ENCODE results near the gene AQR. TPM values are rescaled to one million over a fixed set of nuclear protein-coding genes. Genes with fewer than 3 reads are reported as not detected.
"Not testable (repeated sequence)": the region's sequence is repeated elsewhere in the genome, so short reads cannot be mapped to it uniquely, and the experiment has no call there.

Gene AQR
- total RNA-seq, 1 donor from 2014 or later = 46.6 TPM

DNA sequence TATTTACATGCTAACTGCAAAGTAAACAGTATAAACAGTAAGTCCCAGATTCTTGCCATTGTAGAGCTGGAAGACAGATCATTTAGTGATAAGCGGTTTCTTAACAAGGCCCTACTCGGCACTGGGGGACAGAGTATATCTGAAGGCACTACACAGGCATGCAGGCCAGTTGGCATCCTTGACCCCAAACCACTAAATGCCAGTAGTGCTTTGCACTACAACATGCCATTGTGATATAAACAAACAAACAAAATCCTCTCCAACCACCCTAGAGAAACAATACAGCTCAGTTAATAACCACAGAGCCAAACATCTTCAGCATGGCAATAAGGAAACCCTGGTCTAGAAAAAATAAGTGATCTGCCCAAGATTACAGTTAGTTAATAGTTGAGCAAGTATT lies 5.3 kb downstream of the AQR start:
- intact Hi-C loops (cut with micrococcal nuclease) = no loop called here

DNA sequence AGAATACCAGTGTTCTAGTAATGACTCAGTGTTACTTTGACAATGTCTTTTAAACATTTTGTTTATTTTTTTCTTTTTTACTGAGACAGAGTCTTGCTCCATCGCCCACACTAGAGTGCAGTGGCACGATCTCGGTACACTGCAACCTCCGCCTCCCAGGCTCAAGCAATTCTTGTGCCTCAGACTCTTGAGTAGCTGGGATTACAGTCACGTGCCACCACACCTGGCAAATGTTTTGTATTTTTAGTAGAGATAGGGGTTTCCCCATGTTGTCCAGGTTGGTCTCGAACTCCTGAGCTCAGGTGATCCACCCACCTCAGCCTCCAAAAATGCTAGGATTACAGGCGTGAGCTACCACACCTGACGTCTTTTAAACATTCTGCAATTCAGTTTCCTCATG lies 15.7 kb downstream of the AQR start:
- intact Hi-C loops (cut with micrococcal nuclease) = no loop called here

DNA sequence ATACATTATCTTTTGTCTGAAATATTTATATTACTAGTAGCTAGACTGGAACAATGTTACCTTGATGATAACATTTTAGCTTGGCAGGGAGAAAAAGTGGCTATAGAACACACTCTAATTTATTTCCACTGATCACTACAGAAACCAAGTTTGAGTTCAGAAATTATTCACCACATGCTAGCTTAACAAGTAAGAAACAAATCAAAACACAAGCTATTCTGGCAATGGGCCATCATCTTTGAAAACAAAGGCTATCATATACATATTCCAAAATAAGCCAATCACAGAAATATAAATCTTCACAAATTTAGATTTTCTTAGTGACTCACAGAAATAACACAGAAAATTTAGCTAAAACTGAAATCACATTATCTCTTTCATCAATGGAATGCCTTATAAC lies 17.1 kb downstream of the AQR start:
- intact Hi-C loops (cut with micrococcal nuclease) = no loop called here

DNA sequence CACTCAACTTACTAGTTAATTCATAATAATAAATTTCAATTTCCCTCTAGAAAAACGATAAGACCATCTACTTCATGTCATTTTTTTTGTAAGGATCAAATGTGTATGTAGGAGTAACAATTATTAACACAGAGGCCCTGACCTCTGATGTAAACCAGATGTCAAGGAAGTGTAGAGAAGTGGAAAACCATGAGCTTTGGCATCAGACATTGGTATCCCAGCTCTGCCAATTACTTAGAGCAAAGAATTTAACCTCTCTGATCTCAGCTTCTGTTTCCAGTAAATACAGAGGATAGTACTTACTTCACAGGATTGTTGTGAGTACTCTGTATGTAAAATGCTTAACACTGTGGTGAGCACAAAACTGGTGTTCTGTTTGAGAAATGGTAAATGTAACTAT lies 17.5 kb downstream of the AQR start:
- intact Hi-C loops (cut with micrococcal nuclease) = no loop called here

DNA sequence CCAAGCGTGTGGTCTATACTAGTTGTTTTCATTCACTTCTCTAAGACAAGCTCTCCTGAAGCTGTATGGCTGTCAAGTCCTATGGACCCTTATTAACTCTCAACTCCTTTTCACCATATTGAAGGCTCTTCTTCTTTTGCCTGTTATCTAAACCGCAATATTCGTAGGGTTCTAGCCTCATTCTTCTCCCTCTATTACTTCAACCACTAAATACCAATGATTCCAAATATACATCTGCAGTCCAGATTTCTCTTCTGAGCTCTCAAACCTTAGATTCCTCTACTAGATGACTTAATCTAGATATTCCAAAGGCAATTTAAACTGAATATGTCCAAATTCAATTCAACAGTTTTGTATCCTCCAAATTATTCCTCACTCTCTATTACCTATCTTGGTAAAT lies 24.6 kb downstream of the AQR start:
- intact Hi-C loops (cut with micrococcal nuclease) = no loop called here

DNA sequence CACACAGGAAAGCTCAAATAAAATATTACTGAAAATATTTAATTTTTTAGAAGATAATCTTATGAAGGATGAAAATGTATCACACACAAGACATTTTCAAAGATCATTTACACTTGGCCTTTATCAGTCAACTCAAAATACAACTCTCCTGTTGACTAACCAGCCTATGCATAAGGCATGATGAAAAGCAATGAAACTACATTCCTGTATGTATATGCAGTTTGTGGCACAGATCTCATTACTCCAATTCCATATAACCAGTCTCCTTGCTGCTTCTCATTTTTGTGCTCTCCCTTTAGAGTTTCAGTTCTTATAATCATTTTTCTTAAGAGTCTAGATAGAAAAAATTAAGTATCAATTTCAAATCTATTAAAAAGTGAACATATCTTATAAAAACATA lies 25.8 kb downstream of the AQR start:
- intact Hi-C loops (cut with micrococcal nuclease) = no loop called here

DNA sequence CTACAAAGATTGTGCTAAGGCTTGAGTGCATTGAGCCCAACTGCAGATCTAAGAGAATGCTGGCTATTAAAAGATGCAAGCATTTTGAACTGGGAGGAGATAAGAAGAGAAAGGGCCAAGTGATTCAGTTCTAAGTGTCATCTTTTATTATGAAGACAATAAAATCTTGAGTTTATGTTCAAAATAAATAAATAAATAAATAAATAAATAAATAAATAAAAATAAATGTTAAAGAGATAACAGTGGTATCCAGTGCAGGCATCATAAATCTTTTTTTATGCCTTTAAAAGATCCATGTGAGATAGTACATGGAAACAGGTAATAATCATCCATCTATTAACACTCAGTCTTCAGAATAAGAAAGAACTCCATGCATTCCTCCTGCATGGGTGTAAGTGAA lies 26.3 kb downstream of the AQR start:
- intact Hi-C loops (cut with micrococcal nuclease) = not testable (repeated sequence)

DNA sequence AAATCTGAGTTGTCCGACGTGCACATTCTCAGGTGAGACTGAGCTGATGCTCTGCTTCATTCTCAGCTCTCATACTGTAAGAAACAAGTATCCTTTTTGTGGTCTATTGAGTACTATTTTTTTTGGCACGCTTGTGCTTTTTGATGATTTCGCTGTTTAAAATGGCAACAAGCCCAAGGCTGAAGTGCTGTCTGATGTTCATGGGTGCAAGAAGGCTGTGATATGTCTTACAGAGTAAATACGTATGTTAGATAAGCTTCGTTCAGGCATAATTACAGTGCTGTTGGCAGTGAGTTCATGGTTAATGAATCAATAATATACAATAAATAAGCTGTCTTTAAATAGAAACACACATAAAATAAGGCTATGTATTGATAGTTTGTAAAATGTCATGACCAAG lies 27.2 kb downstream of the AQR start:
- intact Hi-C loops (cut with micrococcal nuclease) = no loop called here

DNA sequence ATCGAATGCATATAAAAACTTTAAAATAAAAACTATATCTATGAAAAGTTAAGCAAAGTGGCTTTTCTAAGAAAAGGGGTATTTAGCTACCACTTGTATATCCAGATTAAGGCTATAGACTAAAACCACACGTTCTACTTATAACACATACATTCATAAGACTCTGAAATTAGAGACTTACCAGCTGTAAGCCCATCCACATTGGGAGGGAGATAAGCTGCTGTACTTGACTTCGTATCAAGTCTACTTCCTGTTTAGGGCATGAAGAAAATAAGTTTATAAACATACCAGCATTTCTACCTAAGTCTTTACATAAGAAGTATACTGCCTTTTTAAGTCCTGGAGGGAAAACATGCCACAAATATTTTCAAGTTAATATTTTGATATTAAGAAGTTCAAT lies 27.7 kb downstream of the AQR start:
- intact Hi-C loops (cut with micrococcal nuclease) = no loop called here

DNA sequence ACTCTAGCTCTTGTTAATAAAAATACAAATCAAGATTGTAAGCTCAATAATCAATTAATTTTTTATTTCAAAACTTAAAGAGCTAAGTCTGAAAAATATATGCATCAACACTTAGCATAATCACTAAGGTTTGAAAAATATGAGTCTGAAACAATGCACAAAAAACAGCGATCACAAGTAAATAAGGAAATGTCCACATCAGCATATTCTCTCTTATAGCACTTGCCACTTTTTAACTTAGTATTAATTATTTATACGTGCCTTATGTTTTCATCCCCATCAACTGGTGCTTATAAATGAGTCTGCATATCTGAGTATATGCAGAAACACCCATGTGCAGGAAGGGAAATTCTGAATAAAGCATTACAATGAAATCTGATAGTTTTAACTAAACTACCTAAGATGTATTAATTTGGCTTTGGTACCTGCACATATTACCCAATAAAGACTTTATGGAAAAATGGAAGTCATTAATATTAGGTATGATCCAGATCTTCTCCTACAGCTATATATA lies 28.3 kb downstream of the AQR start:
- intact Hi-C loops (cut with micrococcal nuclease) = no loop called here

DNA sequence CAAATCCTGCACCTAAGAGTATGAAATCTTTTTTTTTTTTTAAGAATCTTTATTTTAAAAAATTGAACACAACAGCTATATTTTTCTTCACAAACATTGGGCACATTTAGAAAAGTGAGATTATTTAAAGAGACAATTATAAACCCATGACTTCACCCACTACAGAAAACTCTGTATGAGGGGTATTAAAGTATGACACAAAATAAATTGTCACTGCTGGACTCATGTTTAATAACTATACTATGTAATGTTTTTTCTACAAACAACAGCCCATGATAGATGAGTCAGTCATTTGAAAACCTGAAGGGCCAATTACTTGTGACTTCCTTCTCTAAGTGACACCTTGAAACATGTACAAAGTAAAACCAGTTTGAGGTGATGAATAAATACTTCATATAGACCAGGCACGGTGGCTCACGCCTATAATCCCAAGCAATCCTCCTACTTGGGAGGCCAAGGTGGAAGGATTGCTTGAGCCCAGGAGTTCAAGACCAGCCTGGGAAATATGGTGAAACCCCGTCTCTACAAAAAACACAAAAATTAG lies 36.0 kb downstream of the AQR start:
- intact Hi-C loops (cut with micrococcal nuclease) = loop anchor here (10.0 kb wide), 1 partner anchor 49 kb away; no protein-coding TSS in a partner anchor

DNA sequence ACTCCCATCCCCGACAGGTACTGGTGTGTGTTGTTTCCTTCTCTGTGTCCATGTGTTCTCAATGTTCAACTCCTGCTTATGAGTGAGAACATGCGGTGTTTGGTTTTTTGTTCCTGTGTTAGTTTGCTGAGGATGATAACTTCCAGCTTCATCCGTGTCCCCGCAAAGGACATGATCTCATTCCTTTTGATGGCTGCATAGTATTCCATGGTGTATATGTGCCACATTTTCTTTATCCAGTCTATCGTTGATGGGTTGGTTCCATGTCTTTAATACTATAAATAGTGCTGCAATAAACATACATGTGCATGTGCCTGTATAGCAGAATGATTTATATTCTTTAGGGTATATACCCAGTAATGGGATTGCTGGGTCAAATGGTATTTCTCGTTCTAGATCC lies 41.2 kb downstream of the AQR start:
- intact Hi-C loops (cut with micrococcal nuclease) = loop anchor here (10.0 kb wide), 1 partner anchor 594 kb away; the partner anchor contains the start of gene SLC12A6

DNA sequence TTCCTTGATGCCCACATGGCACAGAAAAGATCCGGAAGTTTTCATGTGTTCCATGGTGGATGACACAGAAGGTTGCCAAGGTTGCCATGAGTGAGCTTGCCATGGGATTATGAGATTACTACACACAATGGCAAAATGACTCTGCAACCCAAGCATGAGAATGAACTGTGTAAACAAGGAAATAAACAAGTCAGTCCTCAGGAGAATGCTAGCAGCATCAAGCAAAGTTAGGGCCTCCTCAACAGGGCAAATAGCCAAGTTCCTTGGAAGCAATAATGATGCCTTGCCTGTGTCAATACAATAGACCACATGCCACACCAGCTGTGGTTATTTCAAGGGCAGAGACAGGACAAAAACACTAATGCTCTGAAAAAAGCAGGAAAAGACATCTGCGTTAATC lies 41.8 kb downstream of the AQR start:
- intact Hi-C loops (cut with micrococcal nuclease) = loop anchor here (10.0 kb wide), 1 partner anchor 593 kb away; the partner anchor contains the start of gene SLC12A6

DNA sequence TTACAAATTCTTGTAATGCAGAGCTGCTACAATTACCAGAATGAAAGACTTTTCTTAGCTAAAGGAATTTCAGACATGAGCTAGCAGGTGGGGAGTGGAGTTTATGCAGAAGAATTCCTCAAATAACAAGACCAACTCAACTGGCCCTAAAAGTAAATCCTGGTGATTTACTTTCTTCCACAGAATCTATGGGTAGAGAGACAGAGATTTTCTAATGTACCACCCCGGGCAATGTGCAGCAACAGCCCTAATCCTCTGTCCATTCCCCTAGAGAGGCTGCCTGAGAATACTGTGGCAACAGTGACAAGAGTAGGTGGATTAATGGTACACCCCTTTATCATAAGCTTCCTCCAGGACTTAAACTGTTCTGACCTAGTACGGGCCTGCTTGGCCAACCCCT lies 55.2 kb downstream of the AQR start:
- intact Hi-C loops (cut with micrococcal nuclease) = no loop called here

DNA sequence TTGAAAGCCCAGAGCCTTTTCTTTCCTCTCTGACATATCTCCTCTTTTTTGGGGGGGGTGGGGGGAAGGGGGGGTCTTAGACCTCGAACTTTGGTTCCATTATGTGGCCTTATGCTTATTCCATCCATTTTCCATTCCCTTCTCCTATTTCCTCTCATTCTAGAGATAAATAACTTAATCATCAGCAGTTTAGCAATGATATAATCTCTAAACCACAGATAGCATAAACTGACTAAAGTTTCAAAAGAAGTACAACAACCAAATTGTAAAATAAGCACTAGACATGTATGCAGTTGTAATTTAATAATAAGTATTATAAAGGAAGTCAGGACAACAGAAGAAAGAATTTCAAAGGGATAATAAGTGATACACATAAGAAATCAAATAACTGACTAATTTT lies 64.5 kb downstream of the AQR start:
- intact Hi-C loops (cut with micrococcal nuclease) = no loop called here

DNA sequence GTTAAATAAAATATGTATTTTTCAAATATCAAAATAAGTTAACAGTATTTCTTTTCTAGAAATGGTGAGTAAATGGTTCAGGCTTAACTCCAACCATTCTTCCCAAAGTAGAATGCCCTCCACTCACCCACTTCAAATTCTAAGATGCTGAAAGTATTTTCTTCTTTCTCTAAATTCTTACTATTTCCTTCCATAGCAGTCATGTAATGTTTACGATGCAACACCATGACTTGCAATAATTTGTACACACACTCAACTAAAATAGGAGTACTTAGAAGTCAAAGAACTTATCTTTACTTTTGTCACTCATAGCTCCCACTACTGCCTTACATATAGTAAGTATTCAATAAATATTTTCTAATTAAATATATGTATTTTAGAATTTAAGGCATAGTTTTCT lies 65.0 kb downstream of the AQR start:
- intact Hi-C loops (cut with micrococcal nuclease) = no loop called here

DNA sequence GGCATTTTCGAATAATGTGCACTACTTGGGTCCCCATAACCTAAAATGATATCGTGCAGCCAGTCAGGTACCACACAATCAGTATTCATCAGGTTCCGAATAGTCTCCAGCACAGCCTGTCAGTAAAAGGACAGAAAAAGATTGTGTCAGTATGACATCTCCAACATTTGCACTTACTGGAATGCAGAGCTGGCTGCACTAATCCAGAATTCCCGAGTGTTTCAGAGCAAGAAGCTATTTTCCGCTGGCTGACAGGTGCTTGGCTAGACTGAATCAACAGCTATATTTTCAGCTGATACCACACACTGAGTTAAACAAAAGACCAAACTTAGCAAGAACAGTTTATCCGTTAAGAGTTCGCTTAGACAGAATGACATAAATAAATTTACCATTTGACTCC lies 68.8 kb downstream of the AQR start:
- intact Hi-C loops (cut with micrococcal nuclease) = no loop called here

DNA sequence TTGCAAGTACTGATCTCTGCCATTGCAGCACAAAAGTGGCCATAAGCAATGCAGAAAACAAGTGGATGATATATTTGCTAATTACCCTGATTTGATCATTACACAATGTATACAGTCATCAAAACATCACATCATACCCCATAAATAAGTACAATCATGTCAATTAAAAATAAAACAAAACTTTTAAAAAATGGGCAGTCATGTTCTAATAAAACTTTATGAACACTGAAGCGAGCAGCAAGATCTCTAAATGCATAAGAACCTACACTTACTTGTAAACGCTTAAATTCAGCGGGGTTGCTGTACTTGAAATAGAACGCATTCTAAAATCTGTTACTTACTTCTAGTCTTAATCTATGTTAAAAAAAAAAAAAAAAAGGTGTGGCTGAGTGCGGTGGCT lies 73.4 kb downstream of the AQR start:
- intact Hi-C loops (cut with micrococcal nuclease) = no loop called here

DNA sequence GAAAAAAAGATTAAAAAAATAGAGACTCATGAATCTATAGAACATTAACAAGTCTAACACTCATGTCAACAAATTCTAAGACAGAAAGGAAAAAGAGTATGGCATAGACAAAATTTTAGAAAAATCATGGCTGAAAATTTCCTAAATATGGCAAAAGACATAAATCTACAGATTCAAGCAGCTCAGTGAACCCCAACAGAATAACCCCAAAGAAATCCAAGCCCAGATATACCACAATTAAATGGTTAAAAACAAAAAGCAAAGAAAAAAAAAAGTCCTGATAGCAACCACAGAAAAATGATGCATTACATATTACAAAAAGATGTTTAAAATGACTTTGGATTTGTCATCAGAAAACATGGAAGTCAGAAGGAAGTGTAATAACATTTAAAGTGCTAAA lies 75.6 kb downstream of the AQR start:
- intact Hi-C loops (cut with micrococcal nuclease) = no loop called here

DNA sequence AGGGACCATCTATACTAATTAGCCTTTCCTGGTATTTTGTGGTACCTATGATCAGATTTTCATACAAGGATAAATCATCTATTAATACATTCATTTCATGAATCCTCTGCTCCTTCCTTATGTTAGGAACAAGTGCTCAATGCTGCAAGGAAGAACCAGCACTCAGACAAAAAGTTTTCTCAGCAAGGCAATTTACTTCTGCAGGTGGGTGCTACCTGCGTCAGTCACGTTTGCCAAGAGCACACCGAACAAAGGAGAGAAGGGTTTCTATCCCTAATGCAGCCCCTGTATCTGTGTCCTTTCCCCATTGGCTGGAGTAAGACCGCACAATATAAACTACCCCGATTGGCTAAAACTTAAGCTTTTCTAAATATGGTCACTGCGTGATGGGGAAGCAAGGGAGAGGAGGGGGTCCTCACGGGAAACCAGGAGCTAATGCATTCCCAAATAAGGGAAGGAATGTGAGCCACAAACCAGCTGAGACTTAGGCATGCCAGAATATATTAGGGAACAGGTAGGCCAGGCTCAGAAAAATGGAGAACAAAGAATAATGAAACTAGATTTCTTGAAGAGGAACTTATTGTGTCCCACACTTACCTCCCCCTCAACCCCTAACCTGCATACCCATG lies 76.5 kb downstream of the AQR start:
- intact Hi-C loops (cut with micrococcal nuclease) = no loop called here

DNA sequence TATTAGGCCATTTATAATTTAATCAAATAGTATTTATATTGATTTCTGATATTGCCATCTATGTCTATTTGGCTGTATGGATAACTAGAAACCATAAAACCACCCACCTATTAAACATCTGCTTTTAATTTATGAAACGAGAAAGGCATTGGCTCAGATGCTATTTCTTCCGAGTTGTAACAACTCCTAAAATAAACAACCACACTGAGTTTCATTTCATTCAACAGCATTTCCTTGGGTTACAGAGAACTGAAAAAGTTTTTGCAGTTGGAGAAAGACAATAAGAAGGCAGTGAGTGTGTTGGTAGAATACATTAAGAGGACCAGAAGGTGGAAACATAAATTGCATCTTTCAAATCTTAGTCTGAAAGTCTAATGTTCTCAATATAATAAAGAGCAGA lies 79.1 kb downstream of the AQR start:
- intact Hi-C loops (cut with micrococcal nuclease) = no loop called here

DNA sequence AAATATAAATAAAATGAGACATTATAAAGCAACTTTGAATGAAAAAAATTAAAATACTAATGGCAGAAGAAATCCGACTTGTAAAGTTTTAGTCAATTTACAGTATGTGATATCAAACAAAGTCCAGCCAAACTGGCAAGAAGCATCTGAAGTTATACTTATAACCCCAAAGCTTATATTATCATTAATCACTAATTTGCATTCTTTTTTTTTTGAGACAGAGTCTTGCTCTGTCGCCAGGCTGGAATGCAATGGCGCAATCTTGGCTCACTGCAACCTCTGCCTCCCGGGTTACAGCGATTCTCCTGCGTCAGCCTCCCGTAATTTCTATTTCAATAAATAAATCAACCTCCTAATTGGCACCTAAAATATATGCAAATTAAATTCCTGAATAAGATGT lies 80.1 kb downstream of the AQR start:
- intact Hi-C loops (cut with micrococcal nuclease) = loop anchor here (10.0 kb wide), 1 partner anchor 45 kb away; no protein-coding TSS in a partner anchor

DNA sequence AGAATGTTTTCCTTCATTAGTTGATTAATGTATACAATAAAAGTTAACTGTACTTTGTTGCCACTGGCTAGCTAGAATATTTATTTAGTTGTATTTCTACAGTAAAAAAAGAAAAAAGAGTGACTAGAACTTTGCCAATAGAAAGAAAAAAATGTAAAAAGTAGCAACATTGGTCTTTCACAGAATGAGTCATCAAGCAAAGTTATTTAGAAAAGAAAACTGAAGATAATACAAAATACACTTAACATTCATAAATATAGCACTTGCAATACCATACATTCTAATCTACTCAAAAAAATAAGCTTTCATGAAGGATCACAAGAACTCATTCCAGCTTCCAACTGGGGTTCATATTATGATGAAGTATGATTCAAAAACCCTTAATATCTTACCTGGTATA lies 83.4 kb downstream of the AQR start:
- intact Hi-C loops (cut with micrococcal nuclease) = loop anchor here (10.0 kb wide), 1 partner anchor 49 kb away; no protein-coding TSS in a partner anchor

Data from T-helper 1 cell treated with Interleukin-12 subunit alpha and Interleukin-12 subunit beta and Interleukin-4 antibody, amounts not matched to agents 30 ng/mL and 1 ng/mL, for 36 hours (primary cell).